Omental fat pad (tissue), 4 donors: ENCODE data around the gene LRTM1. TPM values are rescaled to one million over a fixed set of nuclear protein-coding genes. Genes with fewer than 3 reads are reported as not detected.
A peak's percentile ranks its signal among the peaks of the same experiment; 100 is the strongest.

ENCODE experiments used
- ATAC-seq: fragments of 150-250 bp; one replicate; pipeline ENCODE4 v1.9.1; 2016; ENCODE audit warnings: mild to moderate bottlenecking, moderate library complexity; ENCODE audit not compliant: low FRiP score
- DNase-seq: peaks from one replicate; pipeline ENCODE4 v3.0.0-alpha.2; 2019; ENCODE audit warnings: low spot score
- CTCF ChIP-seq, 3 donors: fragments of 450-650 bp; IDR thresholded peaks; one replicate each; pipeline ENCODE4 v1.5.1; 2016 to 2017; ENCODE audit warnings: antibody characterized with exemption in 3 of 3, mild to moderate bottlenecking in 3 of 3, moderate library complexity in 2 of 3
- total RNA-seq, 4 donors: library from RNA; depleted of rRNA; stranded (reverse); fragments of >200 nt; gene quantifications; one replicate each; pipeline ENCODE4 v1.1.0, GENCODE V29; 2016

The LRTM1 gene
- total RNA-seq, 4 donors from 2014 or later = not detected

- DNase-seq = no peak
- TF ChIP-seq CTCF (IDR thresholded peaks at IDR 0.05) = no peak
- no peak for ATAC-seq
Observed at GRCh38 chr3:54909191-54909590, 18.7 kb downstream of the LRTM1 start.

- DNase-seq (no peak), ATAC-seq (no peak)
- no peak for TF ChIP-seq CTCF (IDR thresholded peaks at IDR 0.05)
Observed at GRCh38 chr3:54906763-54907162, 21.1 kb downstream of the LRTM1 start.

- no peak for ATAC-seq
Observed at GRCh38 chr3:54905920-54906319, 21.9 kb downstream of the LRTM1 start.

GRCh38 chr3:54905261-54905888 is 22.5 kb downstream of the LRTM1 start:
- ATAC-seq (peak; percentile 54), DNase-seq (no peak)
- no peak for TF ChIP-seq CTCF (IDR thresholded peaks at IDR 0.05)

More at GRCh38 chr3:54905920-54906319, 21.9 kb downstream of the LRTM1 start:
- DNase-seq = no peak
- no peak for TF ChIP-seq CTCF (IDR thresholded peaks at IDR 0.05)

GRCh38 chr3:54901906-54902685 is 25.8 kb downstream of the LRTM1 start:
- no peak for TF ChIP-seq CTCF (IDR thresholded peaks at IDR 0.05)
- no peak for ATAC-seq
- no peak for DNase-seq

- TF ChIP-seq CTCF (IDR thresholded peaks at IDR 0.05) = no peak
- ATAC-seq (no peak), DNase-seq (no peak)
Observed at GRCh38 chr3:54900838-54901591, 26.8 kb downstream of the LRTM1 start.
